Measurements from ENCODE around the gene RARB. TPM values are rescaled to one million over a fixed set of nuclear protein-coding genes. Genes with fewer than 3 reads are reported as not detected.

The RARB gene
- total RNA-seq, 1 donor from 2014 or later, result 17.6 TPM

DNA sequence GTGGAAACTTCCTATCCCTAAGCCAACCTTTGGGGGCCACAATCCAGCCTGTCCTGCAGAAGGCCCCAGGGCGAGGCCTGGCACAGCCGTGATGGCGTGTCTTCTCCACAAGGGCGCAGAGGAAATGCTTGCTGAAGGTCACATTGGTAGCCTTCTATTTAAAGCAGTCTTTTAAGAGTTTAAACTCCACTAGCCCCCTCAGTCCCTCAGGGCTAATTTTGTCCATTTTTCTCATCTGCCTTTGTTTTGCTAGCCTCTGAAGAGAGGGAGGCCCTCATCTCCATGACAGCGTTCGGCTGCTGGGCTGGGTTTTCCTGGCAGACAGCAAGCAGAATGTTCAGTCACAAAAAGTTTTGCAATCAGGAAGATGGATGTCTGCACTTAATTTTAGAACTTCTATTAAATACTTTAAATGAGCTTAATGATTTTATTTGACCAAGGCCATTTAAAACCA is 40.8 kb downstream of the RARB start:
- DNase-seq (ENCODE audit: extremely low read depth, low read depth, low spot score), result no peak

- DNase-seq (ENCODE audit: extremely low read depth, low read depth, low spot score), result no peak
Observed at GRCh38 chr3:25469558-25469957, 41.5 kb downstream of the RARB start.

DNA sequence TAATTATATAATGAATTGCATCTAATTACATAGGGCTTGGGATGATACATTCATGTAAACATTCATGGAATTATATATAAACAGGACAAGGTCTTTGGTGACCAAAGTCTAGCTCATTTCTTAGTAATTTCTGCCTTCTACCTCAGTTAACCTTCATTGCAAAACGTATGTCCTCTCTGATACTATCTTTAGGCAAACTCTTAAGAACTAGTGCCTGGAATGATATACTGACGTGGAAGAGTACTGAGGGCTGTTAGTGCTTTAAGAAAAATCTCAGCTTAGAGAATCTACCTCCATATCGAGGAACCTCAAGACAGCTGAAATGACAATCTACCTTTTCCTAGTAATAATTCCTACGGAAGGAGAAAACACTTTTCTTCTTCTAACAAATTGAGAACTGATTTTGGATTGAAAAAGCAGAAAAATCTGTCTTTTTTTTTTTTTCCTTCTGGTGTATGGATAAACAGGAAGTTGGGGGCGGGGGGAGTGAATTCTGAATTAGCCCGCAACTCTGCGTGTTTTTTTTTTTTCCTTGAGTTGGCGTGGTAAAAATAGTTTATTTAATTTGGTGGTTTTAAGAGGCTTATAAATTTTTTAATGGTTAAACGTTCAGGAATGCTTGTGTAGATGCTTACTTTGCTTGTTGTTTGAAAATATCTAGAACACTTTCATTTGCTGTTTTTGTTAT is 43.2 kb downstream of the RARB start:
- no peak for DNase-seq (ENCODE audit: extremely low read depth, low read depth, low spot score)

GRCh38 chr3:25472153-25472552 is 44.1 kb downstream of the RARB start:
- DNase-seq (ENCODE audit: extremely low read depth, low read depth, low spot score), result no peak

DNA sequence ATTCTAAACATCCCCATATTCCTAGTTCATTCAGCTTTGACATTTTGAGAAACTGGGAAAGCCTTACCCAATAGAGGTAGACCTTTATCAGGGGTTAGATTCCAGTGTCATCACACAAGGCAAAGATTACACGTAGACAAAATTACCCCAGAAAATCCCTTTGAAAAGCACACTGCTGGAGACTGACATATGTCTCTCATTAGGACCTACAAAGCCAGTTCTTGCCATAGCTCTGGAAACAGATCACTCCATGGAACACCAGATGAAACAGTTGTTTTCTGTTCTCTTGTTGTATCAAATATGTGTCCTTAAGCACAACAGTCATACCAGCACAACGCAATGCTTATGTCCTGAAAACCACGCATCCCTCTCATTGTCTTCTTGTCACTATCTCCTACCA is 44.7 kb downstream of the RARB start:
- DNase-seq (ENCODE audit: extremely low read depth, low read depth, low spot score), result no peak

DNA sequence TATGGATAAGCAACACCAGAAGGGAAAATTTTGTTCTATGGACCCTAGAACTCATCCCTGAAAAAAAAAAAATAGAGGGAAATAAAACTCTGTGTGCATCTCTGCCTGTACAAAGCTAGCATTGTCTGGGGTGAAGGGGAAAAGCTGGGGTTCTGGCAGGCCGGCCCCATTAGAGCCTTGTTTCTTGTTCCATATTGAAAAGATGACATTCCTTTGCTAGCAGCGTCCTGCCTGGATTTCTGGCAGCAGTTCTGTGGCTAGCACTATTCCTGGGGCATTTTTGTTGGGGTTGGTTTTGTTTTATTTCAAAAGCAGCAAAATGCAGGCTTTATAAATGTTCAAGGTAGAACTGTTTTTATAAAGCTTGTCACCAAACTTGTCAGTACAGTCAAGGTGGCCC is 45.2 kb downstream of the RARB start:
- DNase-seq (ENCODE audit: extremely low read depth, low read depth, low spot score), result no peak

DNA sequence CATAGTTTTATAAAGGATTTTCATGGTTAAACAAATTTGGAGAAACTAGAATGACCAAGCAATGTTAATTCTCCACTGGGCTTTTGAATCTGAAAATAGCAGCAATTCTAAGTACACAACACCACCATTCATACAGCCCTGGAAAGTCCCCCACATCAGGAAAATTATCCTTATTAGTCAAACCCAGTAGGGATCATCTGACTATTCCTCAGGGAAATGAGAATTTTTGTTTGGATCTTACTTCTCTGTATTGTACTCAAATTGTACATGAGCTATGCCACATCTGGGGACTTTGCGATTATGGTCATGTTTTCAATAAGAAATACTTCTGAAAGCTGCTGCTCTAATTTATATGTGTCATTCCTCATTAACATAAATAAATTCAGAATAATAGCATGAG is 46.0 kb downstream of the RARB start:
- no peak for DNase-seq (ENCODE audit: extremely low read depth, low read depth, low spot score)

DNA sequence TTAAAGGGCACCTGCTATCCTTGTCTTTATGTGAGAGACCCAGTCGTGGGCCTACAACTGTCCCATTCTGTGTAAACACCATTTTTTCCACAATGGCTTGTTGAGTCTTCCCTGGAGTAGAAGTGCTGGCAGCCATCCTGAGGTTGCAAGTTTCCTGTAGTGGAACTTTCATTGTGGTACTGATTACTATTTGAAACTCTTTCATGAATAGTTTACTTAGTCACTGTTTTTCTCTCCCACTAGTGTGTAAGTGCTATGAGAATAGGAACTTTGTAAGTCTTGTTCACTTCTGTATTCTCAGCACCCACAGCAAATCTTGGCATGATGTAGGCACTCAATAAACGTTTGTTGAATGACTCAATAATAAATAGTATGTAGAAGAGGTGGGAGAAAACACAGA is 48.6 kb downstream of the RARB start:
- no peak for DNase-seq (ENCODE audit: extremely low read depth, low read depth, low spot score)

DNA sequence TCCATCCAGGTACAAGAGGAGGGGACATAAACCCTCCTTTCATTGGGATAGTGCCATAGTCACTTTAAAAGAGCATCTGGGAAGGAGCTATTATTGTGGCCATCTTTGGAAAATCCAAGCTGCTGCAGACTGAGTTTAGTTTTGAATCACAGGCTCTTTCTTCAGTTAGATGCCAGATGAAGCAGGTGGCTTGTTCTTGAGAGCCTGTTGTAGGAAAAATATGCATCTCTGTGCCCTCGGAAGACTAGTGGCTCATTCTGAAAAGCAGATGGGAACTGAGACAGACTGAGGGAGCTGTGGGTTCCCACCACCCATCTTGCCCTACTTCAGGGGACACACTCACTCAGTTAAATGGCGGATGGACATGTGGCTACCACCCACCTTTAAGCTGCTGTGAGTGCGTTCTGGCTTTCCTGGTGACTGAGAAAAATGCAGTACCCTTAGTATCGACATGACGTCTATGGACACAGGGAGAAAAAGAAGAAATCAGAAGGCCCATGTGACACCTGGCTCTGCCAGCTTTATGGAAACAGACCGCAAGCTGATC is 50.2 kb downstream of the RARB start:
- no peak for DNase-seq (ENCODE audit: extremely low read depth, low read depth, low spot score)

DNA sequence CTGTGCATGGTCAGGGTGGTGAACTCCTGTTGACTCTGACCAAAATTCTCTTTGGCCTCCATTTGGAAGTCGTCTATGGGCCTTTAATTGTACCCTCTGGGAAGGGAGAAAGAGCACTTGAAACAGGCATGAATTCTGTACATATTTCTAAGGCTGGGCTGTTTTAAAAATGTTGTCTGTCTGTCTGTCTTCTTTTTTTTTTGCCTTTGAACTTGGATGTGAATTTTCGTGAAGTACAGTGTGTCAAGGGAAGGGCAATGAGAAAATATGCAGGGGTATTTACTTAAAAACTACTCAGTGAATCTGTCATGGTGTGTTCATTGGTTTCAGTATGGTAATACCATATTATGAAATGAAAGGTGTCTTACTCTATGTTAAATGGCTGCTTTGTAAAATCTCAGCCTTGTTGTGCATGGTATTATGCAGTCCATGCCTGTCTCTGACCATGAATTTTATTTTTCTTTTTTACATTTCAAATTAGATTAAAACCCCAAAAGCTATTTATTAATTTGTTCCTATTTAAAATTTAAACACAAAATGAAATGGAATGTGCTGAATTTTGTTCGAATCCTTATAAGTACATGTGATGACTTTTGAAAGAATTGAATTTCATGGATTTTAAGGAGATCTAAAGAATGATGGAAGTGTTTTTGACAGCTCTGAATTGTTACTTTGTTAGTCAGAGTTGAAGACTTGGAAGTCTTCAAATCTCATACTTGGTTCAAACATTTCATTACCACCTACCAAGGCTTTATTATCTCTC is 51.1 kb downstream of the RARB start:
- no peak for DNase-seq (ENCODE audit: extremely low read depth, low read depth, low spot score)

GRCh38 chr3:25479727-25480010 is 51.6 kb downstream of the RARB start:
- DNase-seq (ENCODE audit: extremely low read depth, low read depth, low spot score), result no peak

DNA sequence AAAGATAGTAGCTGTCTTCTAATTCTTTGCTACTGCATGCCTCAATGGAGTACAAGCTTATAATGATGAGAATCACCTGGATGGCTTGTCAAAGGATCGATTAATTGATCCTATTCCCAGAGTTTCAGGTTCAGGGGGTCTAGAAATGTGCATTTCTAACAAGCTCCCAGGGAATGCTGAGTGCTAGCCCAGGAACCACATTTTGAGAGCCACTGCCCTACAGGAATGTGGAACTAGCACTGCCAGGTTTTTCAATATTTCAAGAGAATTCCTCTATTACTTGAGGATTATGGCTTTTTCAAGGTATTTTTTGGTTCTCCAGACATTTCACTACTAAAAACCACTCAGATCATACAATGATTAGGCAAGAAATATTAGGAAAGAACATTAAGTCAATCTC is 52.7 kb downstream of the RARB start:
- no peak for DNase-seq (ENCODE audit: extremely low read depth, low read depth, low spot score)

GRCh38 chr3:25481386-25481785 is 53.3 kb downstream of the RARB start:
- no peak for DNase-seq (ENCODE audit: extremely low read depth, low read depth, low spot score)

DNA sequence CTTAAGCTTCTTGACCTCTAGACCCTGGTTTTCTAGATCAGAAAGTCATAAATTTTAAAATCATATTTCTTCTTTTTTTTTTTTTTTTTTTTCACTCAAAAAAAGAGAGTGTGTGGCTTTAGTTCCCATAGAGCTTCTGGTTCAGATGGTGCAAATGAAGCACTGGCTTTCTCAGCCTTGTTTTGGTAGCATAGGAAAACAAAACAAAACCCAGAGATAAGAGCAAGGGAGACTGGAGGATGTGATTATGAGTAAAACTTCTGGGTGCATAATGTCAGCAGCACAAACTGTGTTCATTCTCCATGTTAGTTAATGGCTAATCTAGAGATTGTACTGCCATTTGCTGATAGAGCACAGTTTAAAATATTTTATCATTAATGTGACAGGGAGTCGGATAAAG is 55.4 kb downstream of the RARB start:
- no peak for DNase-seq (ENCODE audit: extremely low read depth, low read depth, low spot score)

- DNase-seq (ENCODE audit: extremely low read depth, low read depth, low spot score), result no peak
Observed at GRCh38 chr3:25485673-25486072, 57.6 kb downstream of the RARB start.

- no peak for DNase-seq (ENCODE audit: extremely low read depth, low read depth, low spot score)
Observed at GRCh38 chr3:25486932-25487331, 58.9 kb downstream of the RARB start.

DNA sequence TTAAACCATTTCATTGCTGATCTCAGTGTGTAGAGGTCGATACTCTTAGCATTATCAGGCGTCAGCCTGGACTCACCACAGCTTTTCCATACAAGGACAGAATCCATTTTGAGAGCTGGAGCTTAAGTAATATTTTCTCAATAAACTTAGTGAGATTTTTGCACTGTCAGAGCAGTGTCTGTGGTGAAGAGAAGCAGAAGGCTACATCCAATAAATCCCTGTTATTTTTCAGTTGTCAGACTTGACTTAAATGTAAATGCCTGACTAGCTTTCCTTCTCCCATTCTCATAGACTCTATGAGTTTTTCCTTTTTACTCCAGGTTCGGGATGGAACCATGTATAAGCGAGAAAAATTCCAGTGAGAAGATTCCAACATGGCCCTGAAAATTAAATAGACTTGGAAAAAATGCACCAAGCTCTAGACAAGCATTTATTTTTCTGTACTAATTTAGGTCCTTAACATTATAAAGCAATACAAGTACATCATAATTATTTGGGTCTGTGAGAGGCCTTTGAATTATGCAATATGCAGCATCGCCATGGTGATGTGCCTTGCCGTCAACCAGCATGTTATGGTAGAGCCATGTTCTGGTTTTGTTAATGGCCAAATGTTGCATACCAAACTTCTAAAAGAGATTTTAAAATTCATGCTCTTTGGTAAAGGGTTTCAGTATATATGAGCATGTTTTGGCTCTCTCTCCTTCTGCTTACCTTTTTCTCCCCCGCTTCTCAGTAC is 62.0 kb downstream of the RARB start:
- no peak for DNase-seq (ENCODE audit: extremely low read depth, low read depth, low spot score)

DNA sequence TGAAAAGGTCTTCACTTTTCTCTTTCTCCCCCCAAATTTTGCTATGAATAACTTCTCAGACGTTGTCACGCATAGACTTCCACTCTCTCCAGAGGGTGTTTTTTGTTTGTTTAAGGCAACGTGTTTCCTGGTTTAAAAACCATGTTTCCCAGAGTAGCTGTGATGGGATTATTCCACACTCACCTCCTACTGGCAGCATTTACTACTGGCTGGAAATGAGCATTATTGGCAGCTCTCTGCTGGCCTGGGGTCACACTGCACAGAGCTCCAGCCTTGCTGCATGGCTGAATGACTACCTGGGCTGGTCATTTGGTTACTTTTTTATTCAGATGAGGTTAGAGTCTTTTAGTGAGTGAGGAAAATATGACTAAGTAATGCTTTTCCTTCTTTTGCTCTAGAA is 65.2 kb downstream of the RARB start:
- no peak for DNase-seq (ENCODE audit: extremely low read depth, low read depth, low spot score)

GRCh38 chr3:25493786-25494185 is 65.7 kb downstream of the RARB start:
- DNase-seq (ENCODE audit: extremely low read depth, low read depth, low spot score), result no peak

DNA sequence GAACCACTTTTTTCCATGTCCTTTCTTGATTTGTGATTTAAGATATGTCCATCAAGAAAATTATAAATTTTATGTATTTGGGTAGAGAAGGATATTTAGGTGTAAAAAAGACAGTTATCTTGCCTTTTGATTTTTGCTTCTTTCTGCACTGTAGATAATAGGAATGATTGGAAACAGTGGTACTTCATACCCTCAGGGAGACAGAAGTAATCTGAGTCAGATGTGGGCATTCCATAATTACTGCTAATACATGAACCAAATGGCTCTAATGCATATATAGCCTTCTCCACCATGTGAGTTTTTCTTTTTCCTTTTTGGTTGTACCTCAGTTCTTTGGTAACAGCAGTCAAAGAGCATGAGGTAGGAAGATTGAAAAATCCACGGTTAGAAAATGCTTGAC is 67.2 kb downstream of the RARB start:
- no peak for DNase-seq (ENCODE audit: extremely low read depth, low read depth, low spot score)

DNA sequence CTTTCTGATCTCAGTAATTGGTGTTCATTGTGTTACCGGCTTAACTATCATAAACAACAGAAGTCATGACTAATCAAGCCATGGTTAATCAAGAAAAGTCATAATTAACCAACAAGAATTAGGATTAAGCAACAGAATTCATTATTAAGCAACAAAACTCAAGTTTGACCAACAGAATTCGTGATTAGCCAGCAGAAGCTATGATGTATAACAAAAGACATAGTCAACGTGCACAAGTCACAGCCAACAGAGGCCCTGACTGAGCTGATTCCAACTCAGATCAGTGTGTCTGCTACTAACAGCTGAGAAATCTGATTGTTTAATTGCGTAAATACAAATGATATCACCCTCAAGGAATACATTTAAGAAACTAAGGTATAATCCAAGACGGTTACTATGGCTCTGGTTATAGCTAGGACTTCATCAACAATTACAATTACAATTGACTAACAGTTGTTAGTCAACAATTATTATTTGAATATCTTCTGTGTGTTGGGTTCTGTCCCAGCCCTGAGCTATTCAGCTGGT is 67.7 kb downstream of the RARB start:
- DNase-seq (ENCODE audit: extremely low read depth, low read depth, low spot score), result no peak

Data from glomerular endothelial cell (primary cell).